ENCODE data around the gene NRG2.

Gene NRG2

GRCh38 chr5:139877129-139877597 is 165.9 kb downstream of the NRG2 start:
- no peak for DNase-seq (ENCODE audit: low read depth)

GRCh38 chr5:139875957-139876356 is 167.1 kb downstream of the NRG2 start:
- no peak for DNase-seq (ENCODE audit: low read depth)

GRCh38 chr5:139872851-139873794 is 170.0 kb downstream of the NRG2 start:
- no peak for DNase-seq (ENCODE audit: low read depth)

- DNase-seq (ENCODE audit: low read depth), result no peak
Measured at GRCh38 chr5:139872052-139872766, 170.9 kb downstream of the NRG2 start.

GRCh38 chr5:139871614-139872013 is 171.5 kb downstream of the NRG2 start:
- DNase-seq (ENCODE audit: low read depth), result no peak

- no peak for DNase-seq (ENCODE audit: low read depth)
Measured at GRCh38 chr5:139870677-139871076, 172.4 kb downstream of the NRG2 start.

- no peak for DNase-seq (ENCODE audit: low read depth)
Measured at GRCh38 chr5:139869042-139869790, 173.9 kb downstream of the NRG2 start.

- DNase-seq (ENCODE audit: low read depth), result no peak
Measured at GRCh38 chr5:139867581-139867980, 175.5 kb downstream of the NRG2 start.

GRCh38 chr5:139867109-139867508 is 176.0 kb downstream of the NRG2 start:
- no peak for DNase-seq (ENCODE audit: low read depth)

GRCh38 chr5:139864716-139865483 is 178.2 kb downstream of the NRG2 start:
- DNase-seq (ENCODE audit: low read depth), result no peak

GRCh38 chr5:139863855-139864558 is 179.1 kb downstream of the NRG2 start:
- peak; percentile 26 for DNase-seq (ENCODE audit: low read depth)

GRCh38 chr5:139863361-139863760 is 179.7 kb downstream of the NRG2 start:
- no peak for DNase-seq (ENCODE audit: low read depth)

- no peak for DNase-seq (ENCODE audit: low read depth)
Measured at GRCh38 chr5:139862803-139863202, 180.3 kb downstream of the NRG2 start.

- no peak for DNase-seq (ENCODE audit: low read depth)
Measured at GRCh38 chr5:139862313-139862712, 180.8 kb downstream of the NRG2 start.

GRCh38 chr5:139861889-139862207 is 181.3 kb downstream of the NRG2 start:
- no peak for DNase-seq (ENCODE audit: low read depth)

GRCh38 chr5:139861021-139861888 is 181.8 kb downstream of the NRG2 start:
- no peak for DNase-seq (ENCODE audit: low read depth)

GRCh38 chr5:139859013-139859412 is 184.1 kb downstream of the NRG2 start:
- DNase-seq (ENCODE audit: low read depth), result no peak

GRCh38 chr5:139856714-139857113 is 186.4 kb downstream of the NRG2 start:
- DNase-seq (ENCODE audit: low read depth), result no peak

- DNase-seq (ENCODE audit: low read depth), result no peak
Measured at GRCh38 chr5:139855946-139856540, 187.1 kb downstream of the NRG2 start.

- DNase-seq (ENCODE audit: low read depth), result no peak
Measured at GRCh38 chr5:139855451-139855850, 187.6 kb downstream of the NRG2 start.

All from stimulated activated CD4-positive, alpha-beta T cell treated with anti-CD3 and anti-CD28 coated beads, Interleukin-2, amount 100 ng/mL, for 4 hours (primary cell).